CD14-positive monocyte (primary cell): ENCODE measurements around the gene NR1D1. TPM values are rescaled to one million over a fixed set of nuclear protein-coding genes. Genes with fewer than 3 reads are reported as not detected.

Experiments
- DNase-seq, 3 donors: peaks; one replicate each; pipeline ENCODE4 v3.0.0-alpha.2; 2011 to 2022
- H2AFZ ChIP-seq: 2 replicates; pipeline ENCODE4 v1.6.0; 2012; ENCODE audit warnings: mild to moderate bottlenecking, low read depth, low read length, inconsistent platforms; ENCODE audit not compliant: insufficient read depth, poor library complexity, severe bottlenecking
- H3K27ac ChIP-seq, 2 donors: 1 replicate in 1 of 2; 2 replicates in 1 of 2; pipeline ENCODE4 v1.5.1; 2012 to 2013; ENCODE audit warnings: low read length in 2 of 2, control low read depth in 1 of 2, inconsistent platforms in 1 of 2, low read depth in 1 of 2, mild to moderate bottlenecking in 1 of 2
- H3K27me3 ChIP-seq, 2 donors: one replicate each; pipeline versions ENCODE4 v1.6.0 to v1.6.1; 2011 to 2013; ENCODE audit warnings: low read length in 2 of 2; ENCODE audit not compliant: control insufficient read depth in 2 of 2, insufficient read depth in 2 of 2
- H3K36me3 ChIP-seq, 2 donors: replicated peaks in 1 of 2; 1 replicate in 1 of 2; 2 replicates in 1 of 2; pipeline versions ENCODE4 v1.5.1 to v1.6.1; 2012 to 2013; ENCODE audit warnings: low read length in 2 of 2, control low read depth in 1 of 2, inconsistent platforms in 1 of 2, mild to moderate bottlenecking in 1 of 2; ENCODE audit not compliant: insufficient read depth in 2 of 2, control insufficient read depth in 1 of 2
- H3K4me1 ChIP-seq, 2 donors: 1 replicate in 1 of 2; 2 replicates in 1 of 2; pipeline versions ENCODE4 v1.5.1 to v1.6.1; 2012 to 2013; ENCODE audit warnings: low read length in 2 of 2, control low read depth in 1 of 2, inconsistent platforms in 1 of 2, mild to moderate bottlenecking in 1 of 2, moderate library complexity in 1 of 2; ENCODE audit not compliant: insufficient read depth in 2 of 2, control insufficient read depth in 1 of 2
- H3K4me2 ChIP-seq: replicated peaks from 2 replicates; pipeline ENCODE3; 2012; ENCODE audit warnings: low read length, moderate library complexity, mild to moderate bottlenecking; ENCODE audit not compliant: poor library complexity, severe bottlenecking; ENCODE audit errors: extremely low read depth
- H3K4me3 ChIP-seq, 3 experiments: fragments of 200-600 bp in 1 of 3; sonication (generic) in 1 of 3; replicated peaks in 1 of 3; 1 replicate in 2 of 3; 2 replicates in 1 of 3; pipeline ENCODE4 v1.5.1; 2011 to 2013; ENCODE audit warnings: low read length in 3 of 3, mild to moderate bottlenecking in 3 of 3, control low read depth in 2 of 3, low read depth in 2 of 3, inconsistent platforms in 1 of 3, moderate library complexity in 1 of 3
- H3K79me2 ChIP-seq: 2 replicates; pipeline ENCODE4 v1.6.0; 2012; ENCODE audit warnings: mild to moderate bottlenecking, control low read depth, inconsistent platforms, low read length, moderate library complexity; ENCODE audit not compliant: insufficient read depth
- H3K9ac ChIP-seq: 2 replicates; pipeline ENCODE4 v1.6.0; 2017; ENCODE audit warnings: low read length, mild to moderate bottlenecking; ENCODE audit not compliant: insufficient read depth, poor library complexity, severe bottlenecking
- H3K9me3 ChIP-seq, 2 donors: replicated peaks in 1 of 2; 1 replicate in 1 of 2; 2 replicates in 1 of 2; pipeline versions ENCODE4 v1.5.1 to v1.6.1; 2012 to 2013; ENCODE audit warnings: low read length in 2 of 2, control low read depth in 1 of 2; ENCODE audit not compliant: control insufficient read depth in 1 of 2, insufficient read depth in 1 of 2
- H4K20me1 ChIP-seq: 2 replicates; pipeline ENCODE4 v1.6.0; 2012; ENCODE audit warnings: mild to moderate bottlenecking, low read length, control low read depth, moderate library complexity; ENCODE audit not compliant: insufficient read depth
- H3K27ac Mint-ChIP-seq, 7 donors: one replicate each; pipeline ENCODE4 v1.8.0; 2020; ENCODE audit warnings: mild to moderate bottlenecking in 7 of 7, mixed read lengths in 7 of 7, moderate library complexity in 6 of 7, inconsistent platforms in 2 of 7
- H3K27me3 Mint-ChIP-seq, 3 donors: one replicate each; pipeline ENCODE4 v1.8.0; 2021 to 2022; ENCODE audit warnings: low read depth in 3 of 3, mild to moderate bottlenecking in 3 of 3, mixed read lengths in 3 of 3, moderate library complexity in 3 of 3, inconsistent platforms in 1 of 3
- H3K36me3 Mint-ChIP-seq, 2 donors: one replicate each; pipeline ENCODE4 v1.8.0; 2020; ENCODE audit warnings: mixed read lengths in 2 of 2, inconsistent platforms in 1 of 2, mild to moderate bottlenecking in 1 of 2
- H3K4me1 Mint-ChIP-seq: one replicate; pipeline ENCODE4 v1.8.0; 2020; ENCODE audit warnings: mild to moderate bottlenecking, mixed read lengths
- H3K4me3 Mint-ChIP-seq, 2 donors: one replicate each; pipeline ENCODE4 v1.8.0; 2020; ENCODE audit warnings: mild to moderate bottlenecking in 2 of 2, mixed read lengths in 2 of 2, moderate library complexity in 1 of 2
- H3K9me3 Mint-ChIP-seq, 7 donors: one replicate each; pipeline ENCODE4 v1.8.0; 2020 to 2022; ENCODE audit warnings: mixed read lengths in 7 of 7, mild to moderate bottlenecking in 6 of 7, moderate library complexity in 6 of 7, inconsistent platforms in 2 of 7
- WGBS: methylation state at CpG from one replicate; pipeline ENCODE4 v1.1.5; 2013; ENCODE audit warnings: missing lambda C conversion rate; ENCODE audit not compliant: insufficient coverage; 5-methylcytosine and 5-hydroxymethylcytosine counted together
- intact Hi-C, 2 donors: fragments of 100-400 bp; cut with micrococcal nuclease; formaldehyde crosslinking; loops; one replicate each; pipeline versions ENCODE4 v1.15.0 to v1.15.1; 2023
- polyA plus RNA-seq, 3 donors: library from polyadenylated mRNA; depleted of rRNA in 1 of 3; unstranded in 2 of 3; stranded (reverse) in 1 of 3; fragments of 300-500 nt in 2 of 3; fragments of >200 nt in 1 of 3; fragmentation: Illumina TruSeq in 2 of 3; gene quantifications; 1 replicate in 2 of 3; 2 replicates in 1 of 3; pipeline ENCODE4 v1.2.3, GENCODE V29; 2012 to 2021
- TF ChIP-seq, protein P1 (sequence below): fragments of 200-600 bp; IDR thresholded peaks from one replicate; pipeline ENCODE4 v1.8.0; 2022; ENCODE audit warnings: antibody characterized with exemption, mild to moderate bottlenecking

NR1D1 gene
- polyA plus RNA-seq, 3 donors = 0.28 to 4.9 (median 0.31) TPM

- Histone ChIP-seq H3K36me3 (no peaks in the 10 kb centered on the region), H3K9ac (no peak overlapping the region), H2AFZ (no peak overlapping the region), H3K4me3 (no peak overlapping the region), H3K4me1 (peaks cover 15 to 29% of the 10 kb centered on the region in 2 donors), H3K27me3 (peaks cover 0 to 4% of the 10 kb centered on the region in 2 donors), H3K9me3 (no peaks in the 10 kb centered on the region), H3K4me2 (no peak overlapping the region), H4K20me1 (peaks cover 4% of the 10 kb centered on the region), H3K27ac (no peak overlapping the region), H3K79me2 (peaks cover 12% of the 10 kb centered on the region)
- Mint-ChIP-seq H3K27ac (no peak overlapping the region), H3K9me3 (peaks cover 0 to 2% (median 0%) of the 10 kb centered on the region in 7 donors), H3K4me3 (no peak overlapping the region), H3K36me3 (no peaks in the 10 kb centered on the region), H3K4me1 (peaks cover 25% of the 10 kb centered on the region), H3K27me3 (peaks cover 10 to 11% (median 10%) of the 10 kb centered on the region in 3 donors)
- no CpG with 5 or more reads among the region's 1 CpG for WGBS
- intact Hi-C loops = no loop called here
- TF ChIP-seq, protein P1, sequence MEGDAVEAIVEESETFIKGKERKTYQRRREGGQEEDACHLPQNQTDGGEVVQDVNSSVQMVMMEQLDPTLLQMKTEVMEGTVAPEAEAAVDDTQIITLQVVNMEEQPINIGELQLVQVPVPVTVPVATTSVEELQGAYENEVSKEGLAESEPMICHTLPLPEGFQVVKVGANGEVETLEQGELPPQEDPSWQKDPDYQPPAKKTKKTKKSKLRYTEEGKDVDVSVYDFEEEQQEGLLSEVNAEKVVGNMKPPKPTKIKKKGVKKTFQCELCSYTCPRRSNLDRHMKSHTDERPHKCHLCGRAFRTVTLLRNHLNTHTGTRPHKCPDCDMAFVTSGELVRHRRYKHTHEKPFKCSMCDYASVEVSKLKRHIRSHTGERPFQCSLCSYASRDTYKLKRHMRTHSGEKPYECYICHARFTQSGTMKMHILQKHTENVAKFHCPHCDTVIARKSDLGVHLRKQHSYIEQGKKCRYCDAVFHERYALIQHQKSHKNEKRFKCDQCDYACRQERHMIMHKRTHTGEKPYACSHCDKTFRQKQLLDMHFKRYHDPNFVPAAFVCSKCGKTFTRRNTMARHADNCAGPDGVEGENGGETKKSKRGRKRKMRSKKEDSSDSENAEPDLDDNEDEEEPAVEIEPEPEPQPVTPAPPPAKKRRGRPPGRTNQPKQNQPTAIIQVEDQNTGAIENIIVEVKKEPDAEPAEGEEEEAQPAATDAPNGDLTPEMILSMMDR = no peak
- DNase-seq = no peak
Observed at GRCh38 chr17:40058865-40059264, 41.5 kb downstream of the NR1D1 start.

DNA sequence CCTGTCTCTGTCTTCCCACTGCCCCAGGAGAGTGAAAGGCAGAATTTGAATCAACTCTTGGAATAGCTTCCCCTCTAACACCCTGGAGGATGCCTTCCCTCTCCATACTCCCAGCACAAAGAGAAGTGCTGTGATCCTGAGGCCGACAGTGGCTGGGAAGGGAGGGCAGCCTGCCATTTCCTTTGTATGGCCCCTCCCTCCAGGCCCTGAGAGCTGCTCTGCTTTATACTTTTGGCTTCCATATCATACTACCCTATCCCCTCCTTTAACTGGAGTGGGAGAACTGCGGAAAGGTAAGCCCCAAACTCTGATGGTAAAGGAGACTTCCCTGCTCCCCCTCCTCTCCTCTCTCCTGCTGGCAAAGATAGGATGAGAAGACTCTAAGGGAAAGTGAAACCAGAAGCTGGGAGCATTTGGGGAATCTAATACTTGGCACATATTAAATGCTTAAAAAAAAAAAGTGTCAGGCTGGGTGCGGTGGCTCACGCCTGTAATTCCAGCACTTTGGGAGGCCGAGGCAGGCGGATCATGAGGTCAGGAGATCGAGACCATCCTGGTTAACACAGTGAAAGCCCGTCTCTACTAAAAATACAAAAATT, 42.1 kb downstream of the NR1D1 start:
- no peak overlapping the region for H3K4me2 ChIP-seq
- peaks cover 0 to 4% of the 10 kb centered on the region in 2 donors for H3K27me3 ChIP-seq
- Mint-ChIP-seq H3K9me3 (peaks cover 0 to 2% (median 0%) of the 10 kb centered on the region in 7 donors), H3K27me3 (peaks cover 9 to 10% (median 10%) of the 10 kb centered on the region in 3 donors), H3K36me3 (no peaks in the 10 kb centered on the region), H3K4me1 (peaks cover 25% of the 10 kb centered on the region), H3K4me3 (no peak overlapping the region), H3K27ac (no peak overlapping the region)
- H3K9ac ChIP-seq = no peak overlapping the region
- no peaks in the 10 kb centered on the region for H4K20me1 ChIP-seq
- H3K4me1 ChIP-seq = peaks cover 16 to 29% of the 10 kb centered on the region in 2 donors
- DNase-seq = peak in 1 of 3 donors; percentile 2
- intact Hi-C loops = no loop called here
- no peaks in the 10 kb centered on the region for H3K36me3 ChIP-seq
- H3K9me3 ChIP-seq = no peaks in the 10 kb centered on the region
- TF ChIP-seq, protein P1 = no peak
- H3K27ac ChIP-seq = no peak overlapping the region
- H2AFZ ChIP-seq = peak overlapping the region; percentile 36
- H3K79me2 ChIP-seq = peaks cover 12% of the 10 kb centered on the region
- WGBS = no CpG with 5 or more reads among the region's 8 CpGs
- no peak overlapping the region for H3K4me3 ChIP-seq
